DND-41 (cell line): ENCODE measurements around the gene METTL13.

Experiments used
- EZH2 ChIP-seq: IDR thresholded peaks from 3 replicates; pipeline ENCODE4 v1.6.1; 2012; ENCODE audit warnings: borderline replicate concordance, low read depth, mild to moderate bottlenecking, moderate library complexity, low read length, inconsistent platforms; ENCODE audit not compliant: severe bottlenecking
- TF ChIP-seq, protein P1 (sequence below): IDR thresholded peaks from 2 replicates; pipeline ENCODE4 v1.5.1; 2012; ENCODE audit warnings: borderline replicate concordance, low read length, moderate library complexity, mild to moderate bottlenecking; ENCODE audit not compliant: poor library complexity, severe bottlenecking; ENCODE audit errors: extremely low read depth

DNA sequence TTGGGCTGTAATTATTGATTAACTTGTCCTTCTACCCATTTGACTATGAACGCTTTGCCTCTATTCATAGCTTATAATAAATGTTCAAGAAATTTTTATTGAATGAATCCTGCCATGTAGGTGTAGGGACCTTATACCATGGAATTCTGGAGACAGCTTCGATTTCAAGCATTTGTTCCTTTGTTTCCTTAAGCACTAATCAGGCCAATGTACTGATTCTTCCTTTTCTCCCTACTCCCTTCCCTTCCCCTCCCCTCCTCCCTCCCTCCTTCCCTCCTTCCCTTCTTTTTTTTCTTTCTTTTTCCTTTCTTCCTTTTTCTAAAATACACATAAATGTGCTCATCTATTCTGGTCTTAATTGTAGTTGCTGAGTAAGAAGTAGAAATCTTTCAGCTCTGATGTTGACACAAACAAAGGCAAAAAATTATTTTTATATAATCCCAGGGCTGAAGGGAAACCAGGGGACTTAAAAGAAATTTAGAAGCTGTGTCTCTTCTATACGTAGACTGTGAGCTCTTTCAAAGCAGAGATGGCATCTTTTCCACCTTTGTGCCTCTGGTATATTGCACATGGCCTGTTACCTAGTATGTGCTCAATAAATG, 34.9 kb downstream of the METTL13 start:
- TF ChIP-seq, protein P1, sequence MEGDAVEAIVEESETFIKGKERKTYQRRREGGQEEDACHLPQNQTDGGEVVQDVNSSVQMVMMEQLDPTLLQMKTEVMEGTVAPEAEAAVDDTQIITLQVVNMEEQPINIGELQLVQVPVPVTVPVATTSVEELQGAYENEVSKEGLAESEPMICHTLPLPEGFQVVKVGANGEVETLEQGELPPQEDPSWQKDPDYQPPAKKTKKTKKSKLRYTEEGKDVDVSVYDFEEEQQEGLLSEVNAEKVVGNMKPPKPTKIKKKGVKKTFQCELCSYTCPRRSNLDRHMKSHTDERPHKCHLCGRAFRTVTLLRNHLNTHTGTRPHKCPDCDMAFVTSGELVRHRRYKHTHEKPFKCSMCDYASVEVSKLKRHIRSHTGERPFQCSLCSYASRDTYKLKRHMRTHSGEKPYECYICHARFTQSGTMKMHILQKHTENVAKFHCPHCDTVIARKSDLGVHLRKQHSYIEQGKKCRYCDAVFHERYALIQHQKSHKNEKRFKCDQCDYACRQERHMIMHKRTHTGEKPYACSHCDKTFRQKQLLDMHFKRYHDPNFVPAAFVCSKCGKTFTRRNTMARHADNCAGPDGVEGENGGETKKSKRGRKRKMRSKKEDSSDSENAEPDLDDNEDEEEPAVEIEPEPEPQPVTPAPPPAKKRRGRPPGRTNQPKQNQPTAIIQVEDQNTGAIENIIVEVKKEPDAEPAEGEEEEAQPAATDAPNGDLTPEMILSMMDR = no peak
- TF ChIP-seq EZH2 = no peak
